ENCODE data around the gene NAA60.

The NAA60 gene

DNA sequence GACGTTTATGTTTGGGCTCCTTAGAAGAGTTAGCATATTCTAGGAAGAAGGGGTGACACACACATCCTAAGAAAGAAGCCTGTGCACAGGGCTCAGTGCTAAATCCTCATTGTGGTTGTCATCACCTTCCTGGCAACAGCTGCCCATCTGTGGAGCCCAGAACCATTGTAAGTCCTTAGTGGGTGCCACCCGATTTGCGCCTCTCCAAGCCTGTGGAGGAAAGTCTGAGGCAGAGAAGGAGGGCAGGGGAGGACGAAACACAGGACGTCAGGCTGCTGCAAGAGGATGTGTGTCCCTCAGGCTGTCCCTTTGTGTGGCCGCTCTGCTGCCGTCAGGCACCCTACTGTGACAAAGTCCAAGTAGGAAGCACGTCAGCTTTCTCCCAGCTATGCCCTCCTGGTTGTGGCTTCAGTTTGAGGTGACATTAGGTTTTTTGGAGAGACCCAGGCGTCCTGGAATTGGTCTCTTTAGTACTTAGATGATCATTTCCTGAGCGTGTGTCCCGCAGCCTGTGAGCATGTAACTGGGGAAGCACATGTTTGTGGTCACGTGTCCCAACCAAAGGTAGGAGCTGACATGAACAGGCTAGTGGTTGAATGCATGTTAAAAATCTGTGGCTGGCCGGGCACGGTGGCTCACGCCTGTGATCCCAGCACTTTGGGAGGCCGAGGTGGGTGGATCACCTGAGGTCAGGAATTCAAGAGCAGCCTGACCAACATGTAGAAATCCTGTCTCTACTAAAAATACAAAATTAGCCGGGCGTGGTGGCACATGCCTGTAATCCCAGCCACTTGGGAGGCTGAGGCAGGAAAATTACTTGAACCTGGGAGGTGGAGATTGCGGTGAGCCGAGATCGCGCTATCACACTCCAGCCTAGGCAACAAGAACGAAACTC lies 68.1 kb downstream of the NAA60 start:
- no peak for DNase-seq

DNA sequence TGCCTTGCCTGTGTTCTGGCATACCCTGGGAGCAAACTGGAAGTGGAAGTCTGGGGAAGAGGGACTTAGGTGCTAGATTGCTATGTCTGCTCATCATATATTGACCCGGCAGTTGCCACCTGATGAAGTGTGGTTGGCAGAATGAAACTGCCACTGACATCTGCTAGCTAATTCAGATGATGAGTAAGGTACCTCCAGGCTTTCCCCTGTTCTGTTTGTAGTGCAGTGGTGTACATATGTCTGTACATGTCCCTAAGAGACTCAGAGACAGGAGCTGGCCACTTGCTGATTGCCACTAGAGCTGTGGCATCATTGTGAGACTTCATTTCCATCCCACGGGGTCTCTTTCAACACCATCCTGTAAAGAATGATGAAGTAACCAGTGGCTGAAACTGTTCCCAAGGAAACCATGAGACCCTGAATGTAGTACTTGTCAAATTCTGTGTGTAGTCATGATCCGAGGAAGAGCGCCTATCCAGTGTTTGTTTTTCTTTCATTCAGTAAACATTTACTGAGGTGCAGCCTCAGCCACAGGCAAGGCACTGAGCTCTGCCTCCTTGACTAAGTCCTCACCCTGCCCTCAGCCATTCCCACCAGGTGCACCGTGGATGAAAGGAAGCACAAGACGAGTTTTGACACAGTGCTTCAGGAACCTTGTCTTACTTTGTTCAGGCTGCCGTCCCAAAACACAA lies 70.6 kb downstream of the NAA60 start:
- DNase-seq: no peak

- DNase-seq: no peak
Measured at GRCh38 chr16:3514621-3515020, 71.1 kb downstream of the NAA60 start.

DNA sequence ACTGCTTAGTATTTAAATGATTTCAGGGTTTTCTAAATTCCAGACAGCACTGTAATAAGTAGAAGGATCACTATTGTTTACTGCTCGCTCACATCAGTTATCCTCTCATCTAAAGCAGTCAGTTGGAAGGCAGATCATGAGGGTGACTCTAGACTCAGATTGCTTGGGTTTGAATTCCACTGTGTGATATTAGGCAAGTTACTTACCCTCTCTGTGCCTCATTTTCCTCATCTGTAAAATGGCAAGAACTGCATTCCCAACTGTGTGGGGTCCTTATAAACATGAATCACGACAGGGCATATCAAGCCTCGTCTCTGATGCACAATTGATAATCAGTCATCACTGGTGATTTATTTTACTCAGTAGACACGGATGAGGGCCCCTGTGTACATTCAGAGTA lies 72.4 kb downstream of the NAA60 start:
- DNase-seq: no peak

GRCh38 chr16:3518292-3518985 lies 75.0 kb downstream of the NAA60 start:
- no peak for DNase-seq

- no peak for DNase-seq
Measured at GRCh38 chr16:3518986-3519348, 75.5 kb downstream of the NAA60 start.

DNA sequence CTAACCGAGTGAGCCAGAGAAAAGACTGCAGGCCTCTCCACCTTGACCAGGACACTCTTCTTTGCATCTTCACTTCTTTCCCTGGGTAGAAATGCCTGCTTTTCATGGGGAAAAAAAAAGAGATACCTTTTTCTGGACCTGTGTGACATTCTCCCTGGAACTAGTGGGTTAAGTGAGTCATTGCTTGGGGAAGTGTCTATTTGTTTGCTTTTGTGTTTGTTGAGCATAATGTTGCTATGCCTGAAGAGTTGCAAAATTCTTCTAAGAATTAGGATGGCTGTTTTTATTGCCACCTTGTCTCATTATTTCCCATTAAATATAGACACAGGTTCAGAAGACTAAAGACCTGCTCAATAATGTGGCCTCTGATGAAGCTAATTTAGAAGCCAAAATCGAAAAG lies 76.1 kb downstream of the NAA60 start:
- DNase-seq: no peak

GRCh38 chr16:3520413-3520812 lies 76.9 kb downstream of the NAA60 start:
- no peak for DNase-seq

DNA sequence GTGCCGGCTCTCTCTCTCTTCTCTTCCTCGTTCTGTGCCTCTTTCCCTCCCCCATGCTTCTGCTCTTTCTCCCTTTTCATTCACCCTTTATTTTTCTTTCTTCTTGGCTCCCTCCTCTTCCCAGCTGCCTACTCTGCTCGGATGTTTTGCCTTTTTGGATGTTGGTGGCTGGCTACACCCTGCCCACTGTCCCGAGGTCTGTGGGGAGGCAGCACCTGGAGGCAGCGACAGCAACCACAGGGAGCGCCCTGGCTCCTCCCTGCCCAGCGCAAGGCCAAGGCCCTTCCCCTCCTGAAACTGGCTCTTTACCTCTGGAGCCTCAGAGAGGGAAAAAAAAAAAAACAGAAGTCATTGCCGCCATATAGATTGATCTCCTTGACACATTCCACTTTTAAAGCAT lies 77.4 kb downstream of the NAA60 start:
- no peak for DNase-seq

DNA sequence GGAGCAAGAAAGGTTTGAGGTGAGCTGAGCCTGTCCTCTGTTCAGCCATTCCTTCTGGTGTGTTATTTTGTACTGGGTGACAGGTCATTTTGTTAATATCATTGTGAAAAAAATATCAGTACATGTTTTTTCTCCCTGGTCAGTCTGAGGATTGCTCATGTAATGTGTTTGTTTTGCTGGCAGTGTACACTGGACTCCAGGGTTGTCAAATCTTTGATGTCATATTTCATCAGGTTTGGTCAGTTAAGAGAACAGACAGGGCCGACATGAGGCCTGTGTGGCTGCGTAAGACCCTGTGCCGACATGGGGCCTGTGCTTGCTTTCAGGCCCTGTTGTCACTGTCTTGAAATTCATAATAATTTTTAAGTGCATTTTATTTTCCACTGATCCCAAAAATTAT lies 79.8 kb downstream of the NAA60 start:
- no peak for DNase-seq

GRCh38 chr16:3525951-3526350 lies 82.5 kb downstream of the NAA60 start:
- DNase-seq: no peak

DNA sequence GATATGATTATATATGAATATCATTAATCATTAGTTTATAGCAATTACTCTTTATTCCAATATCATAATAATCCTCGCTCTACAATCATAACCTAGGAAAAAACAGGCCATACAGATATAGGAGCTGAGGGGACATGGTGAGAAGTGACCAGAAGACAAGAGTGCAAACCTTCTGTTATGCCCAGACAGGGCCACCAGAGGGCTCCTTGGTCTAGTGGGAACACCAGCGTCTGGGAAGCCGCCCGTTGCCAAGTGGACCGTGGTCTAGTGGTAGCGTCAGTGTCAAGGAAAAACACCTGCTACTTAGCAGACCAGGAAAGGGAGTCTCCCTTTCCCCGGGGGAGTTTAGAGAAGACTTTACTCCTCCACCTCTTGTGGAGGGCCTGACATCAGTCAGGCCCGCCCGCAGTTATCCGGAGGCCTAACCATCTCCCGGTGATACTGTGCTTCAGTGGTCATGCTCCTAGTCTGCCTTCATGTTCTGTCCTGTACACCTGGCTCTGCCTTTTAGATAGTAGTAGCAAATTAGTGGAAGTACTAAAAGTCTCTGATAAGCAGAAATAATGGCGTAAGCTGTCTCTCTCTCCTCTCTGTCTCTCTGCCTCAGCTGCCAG lies 83.8 kb downstream of the NAA60 start:
- peak; percentile 46 for DNase-seq

- no peak for DNase-seq
Measured at GRCh38 chr16:3528406-3528805, 84.9 kb downstream of the NAA60 start.

DNA sequence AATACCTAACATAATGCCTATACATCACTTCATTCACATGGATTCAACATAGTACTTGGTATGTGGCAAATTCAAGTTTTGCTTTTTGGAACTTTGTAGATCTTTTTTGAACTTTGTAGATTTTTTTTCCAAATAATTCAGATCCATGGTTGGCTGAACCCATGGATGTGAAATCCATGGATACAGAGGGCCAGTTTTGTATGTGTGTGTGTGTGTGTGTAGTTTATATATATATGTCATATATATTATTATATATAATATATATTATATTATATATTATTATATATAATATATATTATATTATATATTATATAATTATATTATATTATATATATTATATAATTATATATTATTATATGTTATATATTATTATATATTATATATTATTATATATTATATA lies 85.7 kb downstream of the NAA60 start:
- no peak for DNase-seq

- DNase-seq: no peak
Measured at GRCh38 chr16:3530371-3530914, 87.0 kb downstream of the NAA60 start.

GRCh38 chr16:3532741-3533140 lies 89.3 kb downstream of the NAA60 start:
- DNase-seq: no peak

GRCh38 chr16:3534126-3534525 lies 90.6 kb downstream of the NAA60 start:
- no peak for DNase-seq

DNA sequence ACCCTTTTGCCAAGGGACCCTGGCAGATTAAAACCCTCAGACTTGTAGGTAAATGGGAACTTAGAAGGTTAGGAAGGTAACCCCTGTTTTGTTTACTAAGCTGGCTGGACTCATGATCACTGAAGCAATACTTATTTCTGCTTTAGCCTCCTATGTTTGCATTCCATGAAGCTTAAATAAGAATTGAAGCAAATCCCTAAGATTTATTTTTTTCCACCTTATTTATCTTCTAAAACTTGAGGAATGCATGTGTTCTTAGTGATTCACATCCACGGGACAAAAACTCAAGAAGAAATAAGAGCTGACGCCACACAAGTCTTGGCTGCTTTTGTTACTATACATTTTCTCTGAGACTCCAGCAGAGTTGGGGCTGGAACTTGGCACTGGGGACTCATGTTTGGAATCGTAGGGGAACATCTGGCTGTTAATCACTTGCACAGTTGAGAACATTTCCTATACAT lies 92.8 kb downstream of the NAA60 start:
- no peak for DNase-seq

Data from NCI-H2227 treated with DMSO at 0.1 percent for 48 hours (cell line).